Skeletal muscle cell (primary cell): ENCODE data around the gene PRKD1.
"Not testable (repeated sequence)": the region's sequence is repeated elsewhere in the genome, so short reads cannot be mapped to it uniquely, and the experiment has no call there.

ENCODE experiments used
- DNase-seq: peaks from one replicate; pipeline ENCODE4 v3.0.0-alpha.2; 2010; ENCODE audit warnings: low read depth
- H3K4me3 ChIP-seq: 2 replicates; pipeline ENCODE4 v1.5.1; 2011; ENCODE audit warnings: low read depth, mild to moderate bottlenecking, control low read depth, low read length, moderate library complexity

Gene PRKD1

DNA sequence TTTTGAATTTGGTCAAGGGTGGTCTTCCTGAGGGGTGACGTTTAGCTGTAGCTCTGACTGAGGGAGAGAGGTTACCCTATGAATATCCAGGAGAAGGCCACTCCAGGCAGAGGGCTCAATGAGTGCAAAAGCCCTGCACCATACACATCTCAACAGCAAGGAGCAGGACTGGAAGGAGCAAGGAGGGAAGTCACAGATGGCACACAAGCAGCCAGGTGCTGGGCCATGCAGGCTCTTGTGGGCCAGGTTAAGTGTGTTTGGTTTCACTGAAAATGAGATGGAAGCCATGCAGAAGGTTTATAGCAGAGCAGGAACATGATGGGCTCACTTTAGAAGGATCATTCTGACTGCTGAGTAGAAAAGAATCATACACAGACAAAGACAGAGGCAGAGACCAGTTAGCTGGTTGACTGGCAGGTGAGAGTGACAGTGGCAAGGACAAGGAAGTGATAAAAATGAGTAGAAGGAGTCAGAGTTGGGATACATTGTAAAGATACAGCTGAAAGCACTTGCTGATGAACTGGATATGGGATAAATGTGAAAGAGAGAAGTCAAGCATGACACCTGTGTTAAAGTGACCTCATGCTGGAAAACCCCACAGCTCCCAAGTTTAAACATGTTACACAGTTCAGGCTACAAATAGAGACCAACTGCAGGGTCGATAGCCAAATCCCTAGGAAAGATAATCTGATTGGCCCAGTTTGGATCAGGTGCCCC is 81.2 kb downstream of the PRKD1 start:
- no peak for DNase-seq
- no peak overlapping the region for H3K4me3 ChIP-seq

DNA sequence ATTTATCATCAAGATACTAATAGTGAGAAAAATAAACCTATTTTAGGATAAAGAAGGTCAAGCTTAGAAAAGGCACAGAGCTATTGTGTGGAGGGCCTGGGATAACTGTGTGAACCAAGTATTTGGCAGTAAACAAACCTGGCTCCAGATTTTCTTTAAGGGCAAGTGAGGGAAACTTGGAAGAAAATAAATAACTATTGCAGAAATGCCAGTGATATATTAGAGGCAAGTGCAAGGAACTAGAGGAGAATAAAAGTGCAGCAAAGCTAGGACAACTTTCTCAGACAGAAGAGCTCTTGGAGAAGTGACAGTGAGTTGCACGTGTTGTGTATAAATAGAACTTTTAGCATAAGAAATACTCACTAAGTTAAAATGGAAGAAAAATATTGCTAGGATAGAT is 83.7 kb downstream of the PRKD1 start:
- no peak for DNase-seq

GRCh38 chr14:29842228-29842627 is 85.4 kb downstream of the PRKD1 start:
- no peak for DNase-seq
- no peak overlapping the region for H3K4me3 ChIP-seq

More for the DNA sequence above, 83.7 kb downstream of the PRKD1 start:
- H3K4me3 ChIP-seq, result no peak overlapping the region

- H3K4me3 ChIP-seq, DNase-seq: not testable (repeated sequence)
Measured at GRCh38 chr14:29840369-29840892, 87.2 kb downstream of the PRKD1 start.

DNA sequence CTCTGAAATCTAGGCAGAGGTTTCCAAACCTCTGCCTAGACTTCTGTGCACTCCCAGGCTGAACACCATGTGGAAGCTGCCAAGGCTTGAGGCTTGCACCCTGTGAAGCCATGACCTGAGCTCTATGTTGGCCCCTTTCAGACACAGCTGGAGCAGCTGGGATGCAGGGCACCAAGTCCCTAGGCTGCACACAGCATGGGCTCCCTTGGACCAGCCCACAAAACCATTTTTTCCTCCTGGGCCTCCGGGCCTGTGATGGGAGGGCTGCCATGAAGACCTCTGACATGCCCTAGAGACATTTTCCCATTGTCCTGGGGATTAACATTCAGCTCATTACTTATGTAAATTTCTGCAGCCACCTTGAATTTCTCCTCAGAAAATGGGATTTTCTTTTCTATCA is 88.0 kb downstream of the PRKD1 start:
- not testable (repeated sequence) for H3K4me3 ChIP-seq, DNase-seq

GRCh38 chr14:29838752-29839151 is 88.9 kb downstream of the PRKD1 start:
- H3K4me3 ChIP-seq, result no peak overlapping the region
- no peak for DNase-seq

GRCh38 chr14:29836395-29836794 is 91.3 kb downstream of the PRKD1 start:
- H3K4me3 ChIP-seq, result no peak overlapping the region

GRCh38 chr14:29832042-29832441 is 95.6 kb downstream of the PRKD1 start:
- no peak for DNase-seq
- H3K4me3 ChIP-seq, result no peak overlapping the region

More at GRCh38 chr14:29836395-29836794, 91.3 kb downstream of the PRKD1 start:
- DNase-seq, result no peak

GRCh38 chr14:29829851-29830250 is 97.8 kb downstream of the PRKD1 start:
- DNase-seq, result no peak
- no peak overlapping the region for H3K4me3 ChIP-seq

- DNase-seq, result no peak
Measured at GRCh38 chr14:29823816-29824215, 103.8 kb downstream of the PRKD1 start.

DNA sequence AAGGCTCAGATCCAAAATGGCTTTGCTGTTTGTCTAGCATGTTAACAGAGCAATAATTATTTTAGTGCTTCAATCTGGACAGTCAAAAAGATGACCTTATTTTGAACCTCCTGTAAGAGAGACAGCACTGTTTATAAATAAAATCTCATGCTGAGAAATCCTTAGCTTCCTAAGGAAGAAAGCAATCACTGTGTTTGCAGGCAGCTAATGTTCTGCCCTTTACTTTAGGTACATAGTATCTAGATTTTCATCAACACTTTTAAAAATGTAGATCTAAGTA is 105.3 kb downstream of the PRKD1 start:
- H3K4me3 ChIP-seq, result no peak overlapping the region
- DNase-seq, result no peak

More at GRCh38 chr14:29823816-29824215, 103.8 kb downstream of the PRKD1 start:
- no peak overlapping the region for H3K4me3 ChIP-seq

GRCh38 chr14:29821661-29822429 is 105.8 kb downstream of the PRKD1 start:
- H3K4me3 ChIP-seq, result no peak overlapping the region
- no peak for DNase-seq

DNA sequence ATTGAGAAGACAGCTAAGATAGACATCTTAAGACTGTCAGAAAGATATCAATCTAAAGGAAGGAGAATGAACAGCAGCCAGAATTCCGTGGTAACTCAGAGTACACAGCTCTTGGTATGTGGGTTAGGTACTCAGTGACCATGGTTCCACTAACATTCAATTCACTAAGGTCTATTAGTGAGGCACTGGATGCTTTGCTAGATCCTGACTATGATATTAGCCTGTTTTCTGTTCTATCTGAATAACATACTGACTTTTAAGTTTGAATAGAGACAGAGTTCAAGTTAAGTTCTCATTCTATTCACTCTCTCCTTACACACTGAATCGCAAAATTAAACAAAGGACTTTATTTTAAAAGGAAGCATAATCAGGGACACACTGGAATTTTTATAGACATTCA is 106.4 kb downstream of the PRKD1 start:
- no peak for DNase-seq
- H3K4me3 ChIP-seq, result no peak overlapping the region

- H3K4me3 ChIP-seq, result no peak overlapping the region
- DNase-seq, result no peak
Measured at GRCh38 chr14:29820785-29821184, 106.9 kb downstream of the PRKD1 start.

DNA sequence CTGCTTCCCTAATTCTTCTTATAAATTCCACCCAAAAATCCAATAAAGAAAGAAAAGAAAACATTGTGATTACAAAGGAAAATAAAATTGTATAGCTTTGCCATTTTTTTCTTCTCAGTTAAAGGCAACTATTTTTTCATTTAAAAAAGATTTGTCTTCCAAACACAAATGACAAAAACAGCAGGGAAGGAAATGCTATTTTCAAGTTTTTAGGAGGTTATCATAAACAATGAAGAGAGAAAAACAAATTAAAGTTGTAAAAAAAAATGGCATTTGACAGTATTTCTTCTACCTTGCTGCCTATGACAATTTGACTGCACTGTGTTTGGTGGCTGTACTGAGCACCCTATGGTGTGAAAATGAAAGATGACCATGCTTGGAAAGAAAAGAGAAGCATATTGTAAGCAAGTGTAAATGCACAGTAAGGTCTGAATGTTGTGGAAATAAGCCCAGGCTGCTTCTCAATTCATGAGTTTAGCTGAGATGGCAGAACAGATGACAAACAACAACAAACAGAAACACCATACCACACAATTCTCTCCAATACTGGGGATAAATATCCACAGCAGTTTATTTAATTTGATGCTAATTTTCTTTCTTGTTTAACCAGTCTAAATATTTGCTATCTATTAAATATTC is 109.8 kb downstream of the PRKD1 start:
- no peak for DNase-seq
- H3K4me3 ChIP-seq, result no peak overlapping the region

- no peak overlapping the region for H3K4me3 ChIP-seq
- no peak for DNase-seq
Measured at GRCh38 chr14:29815016-29815674, 112.5 kb downstream of the PRKD1 start.

DNA sequence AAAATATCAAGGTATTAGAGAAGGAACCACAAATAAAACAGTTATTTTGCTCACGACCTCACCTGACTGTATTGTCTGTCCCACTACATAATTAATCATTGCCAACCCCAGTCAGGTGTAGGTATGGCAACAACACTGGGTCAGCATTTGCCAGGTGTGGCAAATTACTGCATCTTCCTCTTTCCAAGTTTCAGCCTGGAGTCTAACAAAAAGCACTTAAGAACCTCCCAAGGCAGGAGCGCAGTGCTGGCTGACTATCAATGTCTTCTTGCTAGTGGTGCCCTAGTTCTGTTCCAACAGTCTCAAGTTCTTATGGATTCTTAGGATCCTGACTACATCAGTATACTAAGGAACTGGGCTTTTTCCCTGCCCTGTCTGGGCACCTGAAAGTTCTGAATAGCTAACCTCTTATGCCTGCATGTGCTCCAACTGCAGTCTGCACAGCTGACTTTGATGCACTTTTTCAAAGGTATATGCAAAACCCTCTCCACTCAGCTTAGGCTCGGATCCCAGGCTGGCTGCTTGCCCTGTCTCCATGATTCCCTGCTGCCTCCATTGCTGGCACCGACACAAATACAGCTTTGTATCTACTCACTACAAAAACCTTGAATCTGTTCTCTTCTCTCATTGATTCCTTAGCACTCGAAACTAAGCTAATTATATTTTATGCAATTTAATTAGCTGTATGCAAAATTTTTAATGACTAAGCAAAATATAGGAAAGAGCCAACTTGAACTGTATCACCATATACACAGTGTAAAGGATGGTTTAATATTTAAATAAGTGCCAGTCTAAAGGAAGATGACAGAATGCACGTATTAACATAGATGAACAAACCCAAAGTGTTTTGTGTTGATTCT is 113.3 kb downstream of the PRKD1 start:
- no peak for DNase-seq
- no peak overlapping the region for H3K4me3 ChIP-seq

GRCh38 chr14:29810682-29811081 is 117.0 kb downstream of the PRKD1 start:
- no peak for DNase-seq
- H3K4me3 ChIP-seq, result no peak overlapping the region

GRCh38 chr14:29810064-29810463 is 117.6 kb downstream of the PRKD1 start:
- no peak overlapping the region for H3K4me3 ChIP-seq
- DNase-seq, result no peak
